Right atrium auricular region (tissue), 2 donors: ENCODE data around the gene NEDD4L. TPM values are rescaled to one million over a fixed set of nuclear protein-coding genes. Genes with fewer than 3 reads are reported as not detected.

Experiments
- DNase-seq: peaks from one replicate; pipeline ENCODE4 v3.0.0-alpha.2; 2019; ENCODE audit warnings: low spot score
- H3K27ac ChIP-seq, 2 donors: fragments of 200-600 bp; sonication (generic); 1 replicate in 1 of 2; 2 replicates in 1 of 2; pipeline ENCODE4 v1.5.1; 2016 to 2019
- H3K27me3 ChIP-seq, 2 donors: fragments of 200-600 bp; sonication (generic); one replicate each; pipeline versions ENCODE4 v1.5.1 to v1.6.0; 2017 to 2019
- H3K36me3 ChIP-seq: fragments of 200-600 bp; sonication (generic); one replicate; pipeline ENCODE4 v1.5.1; 2016
- H3K4me1 ChIP-seq, 2 donors: fragments of 200-600 bp; sonication (generic); one replicate each; pipeline versions ENCODE4 v1.5.1 to v1.6.0; 2017 to 2019
- H3K4me3 ChIP-seq, 2 donors: fragments of 200-600 bp; sonication (generic); 1 replicate in 1 of 2; 2 replicates in 1 of 2; pipeline ENCODE4 v1.5.1; 2017 to 2019; ENCODE audit warnings: mild to moderate bottlenecking in 1 of 2, moderate library complexity in 1 of 2
- H3K9me3 ChIP-seq, 2 donors: fragments of 200-600 bp; sonication (generic); one replicate each; pipeline ENCODE4 v1.5.1; 2019
- CTCF ChIP-seq, 2 donors: fragments of 200-600 bp; sonication (generic); IDR thresholded peaks; one replicate each; pipeline ENCODE4 v1.5.1; 2019; ENCODE audit warnings: antibody characterized with exemption in 2 of 2
- total RNA-seq, 2 donors: library from RNA; depleted of rRNA; stranded (reverse); fragments of >200 nt; gene quantifications; one replicate each; pipeline ENCODE4 v1.1.0, GENCODE V29; 2016

Gene NEDD4L
- total RNA-seq, 2 donors from 2014 or later, result 45.0 to 68.0 TPM

- Histone ChIP-seq H3K9me3 (no peaks in the 10 kb centered on the region), H3K36me3 (no peaks in the 10 kb centered on the region), H3K4me1 (peaks cover 0 to 18% of the 10 kb centered on the region in 2 donors), H3K27me3 (no peaks in the 10 kb centered on the region), H3K27ac (peak overlapping the region in 1 of 2 donors; percentile 61), H3K4me3 (no peak overlapping the region)
- no peak for DNase-seq
- no peak for TF ChIP-seq CTCF (IDR thresholded peaks at IDR 0.05)
Measured at GRCh38 chr18:58208207-58208932, 164.3 kb downstream of the NEDD4L start.

GRCh38 chr18:58209326-58209725, 165.3 kb downstream of the NEDD4L start:
- H3K27ac ChIP-seq, result no peak overlapping the region
- no peaks in the 10 kb centered on the region for H3K36me3 ChIP-seq
- H3K4me3 ChIP-seq, result no peak overlapping the region
- H3K27me3 ChIP-seq, result no peaks in the 10 kb centered on the region
- H3K4me1 ChIP-seq, result peaks cover 0 to 18% of the 10 kb centered on the region in 2 donors
- H3K9me3 ChIP-seq, result no peaks in the 10 kb centered on the region
- no peak for TF ChIP-seq CTCF (IDR thresholded peaks at IDR 0.05)
- DNase-seq, result no peak

GRCh38 chr18:58211510-58211909, 167.5 kb downstream of the NEDD4L start:
- Histone ChIP-seq H3K4me3 (no peak overlapping the region), H3K27me3 (no peaks in the 10 kb centered on the region), H3K36me3 (no peaks in the 10 kb centered on the region), H3K9me3 (no peaks in the 10 kb centered on the region), H3K4me1 (peaks cover 0 to 18% of the 10 kb centered on the region in 2 donors), H3K27ac (no peak overlapping the region)
- TF ChIP-seq CTCF (IDR thresholded peaks at IDR 0.05), result no peak
- DNase-seq, result no peak

- no peaks in the 10 kb centered on the region for H3K36me3 ChIP-seq
- peaks cover 0 to 17% of the 10 kb centered on the region in 2 donors for H3K4me1 ChIP-seq
- no peak overlapping the region for H3K4me3 ChIP-seq
- no peak for TF ChIP-seq CTCF (IDR thresholded peaks at IDR 0.05)
- H3K9me3 ChIP-seq, result no peaks in the 10 kb centered on the region
- H3K27ac ChIP-seq, result no peak overlapping the region
- no peak for DNase-seq
- H3K27me3 ChIP-seq, result no peaks in the 10 kb centered on the region
Measured at GRCh38 chr18:58212274-58212673, 168.2 kb downstream of the NEDD4L start.

GRCh38 chr18:58213440-58213839, 169.4 kb downstream of the NEDD4L start:
- TF ChIP-seq CTCF (IDR thresholded peaks at IDR 0.05), result no peak
- no peak overlapping the region for H3K4me3 ChIP-seq
- H3K27ac ChIP-seq, result no peak overlapping the region
- H3K27me3 ChIP-seq, result no peaks in the 10 kb centered on the region
- H3K9me3 ChIP-seq, result no peaks in the 10 kb centered on the region
- DNase-seq, result no peak
- H3K36me3 ChIP-seq, result no peaks in the 10 kb centered on the region
- peaks cover 0 to 5% of the 10 kb centered on the region in 2 donors for H3K4me1 ChIP-seq

- no peak for TF ChIP-seq CTCF (IDR thresholded peaks at IDR 0.05)
- Histone ChIP-seq H3K36me3 (no peaks in the 10 kb centered on the region), H3K4me3 (no peak overlapping the region), H3K4me1 (no peaks in the 10 kb centered on the region), H3K27me3 (no peaks in the 10 kb centered on the region), H3K9me3 (no peaks in the 10 kb centered on the region), H3K27ac (no peak overlapping the region)
- no peak for DNase-seq
Measured at GRCh38 chr18:58215011-58215410, 171.0 kb downstream of the NEDD4L start.
